Urinary bladder (tissue), 4 donors: Measurements from ENCODE around the gene CCDC197. TPM values are rescaled to one million over a fixed set of nuclear protein-coding genes. Genes with fewer than 3 reads are reported as not detected.

ENCODE experiments used
- DNase-seq: peaks from one replicate; pipeline ENCODE4 v3.0.0-alpha.2; 2015; ENCODE audit errors: extremely low spot score
- H3K27ac ChIP-seq: one replicate; pipeline ENCODE4 v1.5.1; 2013; ENCODE audit warnings: low read depth, mild to moderate bottlenecking, moderate library complexity
- H3K36me3 ChIP-seq: one replicate; pipeline ENCODE4 v1.6.1; 2013; ENCODE audit warnings: mild to moderate bottlenecking, moderate library complexity; ENCODE audit not compliant: insufficient read depth
- H3K4me1 ChIP-seq: one replicate; pipeline ENCODE4 v1.6.1; 2013; ENCODE audit warnings: mild to moderate bottlenecking, moderate library complexity; ENCODE audit not compliant: insufficient read depth
- H3K4me3 ChIP-seq: one replicate; pipeline ENCODE4 v1.5.1; 2013; ENCODE audit warnings: low read depth, low read length
- WGBS: extraction: QIAGEN DNeasy Blood & Tissue Kit; methylation state at CpG from one replicate; pipeline ENCODE4 v1.1.7; 2013; 5-methylcytosine and 5-hydroxymethylcytosine counted together
- polyA plus RNA-seq: library from polyadenylated mRNA; stranded (reverse); fragments of 200-250 nt; gene quantifications from one replicate; pipeline ENCODE4 v1.2.3, GENCODE V29; 2013
- total RNA-seq: library from RNA; depleted of rRNA; stranded (reverse); fragments of >200 nt; gene quantifications from one replicate; pipeline ENCODE4 v1.2.3, GENCODE V29; 2014
- donor health status: healthy with polysubstance abuse.
- donor health status: healthy.

CCDC197 gene
- total and polyA plus RNA-seq, 2 donors, result not detected

DNA sequence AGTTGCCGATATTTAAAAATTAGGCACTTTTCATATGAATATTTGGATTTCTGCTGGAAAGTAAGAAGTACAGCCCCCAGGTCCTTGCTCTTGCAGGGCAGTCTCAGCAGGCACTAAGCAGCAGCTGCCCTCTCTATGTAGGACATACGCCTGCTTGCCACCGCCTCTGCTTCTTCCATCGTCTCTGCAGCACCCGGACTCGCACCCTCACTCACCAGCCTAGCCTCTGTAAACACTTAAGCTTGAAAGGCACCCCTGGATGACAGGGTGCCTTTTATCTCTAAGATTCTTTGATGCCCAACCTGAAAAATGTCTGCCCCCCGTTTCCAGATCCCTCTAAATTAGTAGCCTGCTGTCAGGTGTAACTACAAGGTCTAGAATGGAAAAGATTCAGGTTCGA is 48.0 kb downstream of the CCDC197 start:
- Histone ChIP-seq H3K4me3 (no peak overlapping the region), H3K4me1 (no peaks in the 10 kb centered on the region), H3K36me3 (peaks cover 6% of the 10 kb centered on the region), H3K27ac (no peak overlapping the region)
- 92% methylated on average over 8 of the region's 8 CpGs for WGBS
- no peak for DNase-seq

DNA sequence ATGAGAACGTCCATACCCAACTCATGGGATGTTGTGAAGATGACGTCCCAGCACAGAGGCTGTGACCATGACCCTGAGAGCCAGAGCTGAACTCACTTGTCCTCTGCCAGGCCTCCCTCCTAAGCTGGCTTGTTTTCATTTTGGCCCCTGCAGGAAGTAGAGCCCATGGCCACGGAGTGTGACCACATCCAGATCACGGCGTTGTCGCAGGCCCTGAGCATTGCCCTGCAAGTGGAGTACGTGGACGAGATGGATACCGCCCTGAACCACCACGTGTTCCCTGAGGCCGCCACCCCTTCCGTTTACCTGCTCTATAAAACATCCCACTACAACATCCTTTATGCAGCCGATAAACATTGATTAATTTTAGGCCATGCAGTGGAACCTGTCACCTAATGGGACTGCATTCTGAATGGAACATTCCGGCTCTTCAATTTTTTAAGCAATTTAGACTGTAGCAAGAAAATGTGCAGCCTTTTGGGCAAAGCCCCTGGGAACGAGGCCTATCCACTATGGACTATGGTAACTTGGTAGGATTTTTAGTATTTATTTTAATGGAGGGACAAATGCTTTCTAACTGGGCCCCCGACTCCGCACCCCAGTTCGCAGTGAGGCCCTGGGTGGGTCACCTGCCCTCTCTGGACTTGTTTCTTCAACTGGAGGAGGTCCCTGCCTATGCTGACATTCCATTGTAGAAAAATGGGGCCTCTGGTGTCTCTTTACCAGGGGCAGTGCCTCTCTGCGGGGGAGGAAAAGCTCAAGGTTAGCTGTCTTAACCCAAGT is 48.7 kb downstream of the CCDC197 start:
- Histone ChIP-seq H3K27ac (no peak overlapping the region), H3K4me3 (no peak overlapping the region), H3K4me1 (no peaks in the 10 kb centered on the region), H3K36me3 (peaks cover 6% of the 10 kb centered on the region)
- WGBS, result 90% methylated on average over 19 of the region's 19 CpGs
- no peak for DNase-seq

DNA sequence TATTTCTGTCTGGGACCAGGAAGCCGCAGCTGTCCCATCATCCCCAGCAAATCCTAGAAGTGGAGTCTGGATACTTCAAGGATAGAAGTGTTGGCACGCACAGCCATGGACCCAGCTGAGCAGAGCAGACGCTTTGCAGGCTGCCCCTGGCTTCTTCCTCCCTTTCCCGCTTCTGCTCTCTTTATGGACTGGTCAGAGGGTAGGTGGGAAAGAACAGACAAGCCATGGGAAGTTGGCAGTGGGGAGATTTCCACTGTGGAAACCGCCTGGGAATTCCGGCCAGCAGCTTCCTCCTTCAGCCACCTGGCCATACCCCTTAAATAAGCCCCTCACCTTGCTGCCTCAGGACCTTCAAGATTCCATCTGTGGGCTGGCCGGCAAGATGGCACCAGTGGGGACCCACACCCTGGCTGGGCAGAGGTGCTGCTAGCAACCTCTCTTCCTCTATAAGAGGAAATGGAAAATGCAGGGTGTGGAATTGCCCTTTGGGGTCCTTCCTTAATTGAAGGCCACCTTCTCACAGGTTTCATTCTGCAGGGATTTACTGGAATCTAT is 49.7 kb downstream of the CCDC197 start:
- no peak for DNase-seq
- Histone ChIP-seq H3K36me3 (peaks cover 6% of the 10 kb centered on the region), H3K4me1 (no peaks in the 10 kb centered on the region), H3K27ac (no peak overlapping the region), H3K4me3 (no peak overlapping the region)
- WGBS, result 72% methylated on average over 7 of the region's 7 CpGs

DNA sequence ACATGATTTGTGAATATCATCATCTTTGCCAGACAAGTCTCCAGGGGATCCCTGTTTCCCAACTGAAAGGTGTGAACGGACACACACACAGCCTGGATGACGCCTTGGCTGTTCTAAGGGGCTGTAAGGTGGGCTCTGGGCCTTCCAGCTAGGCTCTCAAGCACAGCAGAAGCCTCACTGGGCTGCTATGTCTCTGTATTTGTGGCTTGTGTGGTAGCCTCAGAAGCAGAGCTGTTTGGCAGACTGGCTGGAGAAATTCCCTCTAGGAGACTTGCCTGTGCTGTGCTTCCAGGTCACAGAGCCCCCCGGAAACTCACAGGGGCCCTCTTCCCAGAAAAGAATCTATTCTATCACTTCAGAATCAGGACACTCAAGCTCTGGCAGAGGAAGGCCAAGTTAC is 50.5 kb downstream of the CCDC197 start:
- 94% methylated on average over 3 of the region's 3 CpGs for WGBS
- H3K4me1 ChIP-seq, result no peaks in the 10 kb centered on the region
- H3K4me3 ChIP-seq, result no peak overlapping the region
- DNase-seq, result no peak
- H3K27ac ChIP-seq, result no peak overlapping the region
- H3K36me3 ChIP-seq, result peaks cover 6% of the 10 kb centered on the region

DNA sequence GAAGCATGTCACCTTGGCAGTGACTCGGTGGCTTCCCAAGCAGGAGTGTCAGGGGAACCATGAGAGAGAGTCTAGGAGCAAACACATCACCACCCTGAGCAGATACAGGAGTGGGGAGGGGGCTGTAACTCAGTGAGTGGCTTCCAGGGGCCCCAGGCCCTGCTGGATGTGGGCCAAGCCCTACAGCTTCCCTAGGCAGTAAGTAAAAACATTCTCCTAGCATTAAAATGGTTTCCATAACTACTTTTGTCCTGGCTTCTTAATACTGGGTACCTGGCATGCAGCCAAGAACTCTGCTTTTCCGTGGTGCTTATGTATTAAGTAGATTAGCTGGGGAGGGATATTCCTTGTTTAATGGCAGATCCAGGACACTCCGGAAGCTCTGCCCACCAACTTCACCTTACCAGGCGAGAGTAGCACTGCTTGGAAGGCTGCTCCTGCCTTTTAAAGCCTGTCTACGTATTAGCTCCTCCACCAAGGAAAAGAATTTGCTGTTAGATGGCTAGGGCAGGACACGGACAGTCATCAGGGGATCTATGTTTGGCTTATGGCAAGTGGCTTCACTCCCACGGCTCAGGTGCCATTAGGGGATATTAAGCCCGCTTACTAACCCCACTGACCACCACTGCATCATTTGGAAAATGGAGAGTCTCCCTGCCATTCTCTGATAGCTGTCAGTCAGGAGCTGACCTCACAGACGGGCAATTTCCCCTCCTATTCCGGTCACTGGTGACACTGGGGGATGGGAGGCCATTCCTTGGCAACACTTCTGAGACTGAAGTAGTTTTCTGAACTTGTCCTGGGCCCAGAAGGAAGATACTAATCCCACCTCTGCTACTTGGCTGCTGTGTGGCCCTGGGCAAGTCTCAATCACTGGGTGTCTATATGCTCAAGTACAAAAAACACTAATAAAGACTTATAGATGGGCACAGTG is 51.9 kb downstream of the CCDC197 start:
- H3K36me3 ChIP-seq, result peaks cover 6% of the 10 kb centered on the region
- WGBS, result 69% methylated on average over 10 of the region's 10 CpGs

DNA sequence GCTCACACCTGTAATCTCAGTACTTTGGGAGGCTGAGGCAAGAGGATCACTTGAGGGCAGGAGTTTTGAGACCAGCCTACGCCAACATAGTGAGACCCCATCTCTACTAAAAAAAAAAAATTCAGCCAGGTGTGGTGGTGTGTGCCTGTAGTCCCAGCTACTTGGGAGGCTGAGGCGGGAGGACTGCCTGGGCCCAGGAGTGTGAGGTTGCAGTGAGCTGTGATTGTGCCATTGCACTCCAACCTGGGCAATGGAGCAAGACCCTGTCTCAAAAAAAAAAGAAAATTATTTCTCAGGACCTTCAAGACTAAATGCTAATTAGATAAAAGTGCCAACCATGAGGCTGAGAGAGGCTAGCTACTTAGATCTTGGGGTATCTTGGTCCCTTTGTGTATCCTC is 52.5 kb downstream of the CCDC197 start:
- WGBS, result 50% methylated on average over 2 of the region's 2 CpGs
- DNase-seq, result no peak

More for the DNA sequence above, 51.9 kb downstream of the CCDC197 start:
- DNase-seq, result peak; percentile 29
- H3K27ac ChIP-seq, result no peak overlapping the region
- no peak overlapping the region for H3K4me3 ChIP-seq
- H3K4me1 ChIP-seq, result no peaks in the 10 kb centered on the region

DNA sequence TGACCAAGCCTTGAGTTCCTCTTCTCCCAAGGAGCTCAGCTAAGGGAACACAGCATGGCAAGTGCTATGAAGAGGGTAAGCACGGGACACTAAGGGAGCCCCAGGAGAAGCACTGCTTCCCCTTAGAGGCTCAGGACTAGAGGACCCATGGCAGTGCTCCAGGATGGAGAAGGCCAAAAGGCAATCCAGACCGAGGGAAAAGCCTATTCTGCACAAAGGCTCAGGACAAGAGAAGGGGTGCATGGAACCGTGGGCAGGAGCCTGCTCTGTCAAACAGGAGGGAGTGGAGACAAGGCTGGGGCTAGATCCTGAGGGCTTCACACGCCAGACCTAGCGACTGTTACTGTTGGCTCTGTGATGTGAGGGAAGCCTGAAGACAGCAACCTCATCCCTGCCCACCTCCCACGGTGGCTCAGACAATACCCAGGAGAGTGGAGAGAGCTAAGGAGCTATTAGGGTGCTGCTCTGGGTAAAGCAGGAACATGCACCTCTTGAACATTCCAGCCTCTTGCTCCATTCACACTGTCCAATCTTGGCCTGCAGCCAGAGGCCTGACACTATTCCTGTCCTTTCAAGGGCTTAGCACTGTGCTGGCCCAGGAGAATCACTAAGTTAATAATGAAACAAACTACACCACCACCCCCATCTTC is 53.3 kb downstream of the CCDC197 start:
- no peak for DNase-seq
- H3K4me3 ChIP-seq, result no peak overlapping the region
- H3K36me3 ChIP-seq, result peaks cover 9% of the 10 kb centered on the region
- no peaks in the 10 kb centered on the region for H3K4me1 ChIP-seq
- 87% methylated on average over 6 of the region's 6 CpGs for WGBS
- H3K27ac ChIP-seq, result no peak overlapping the region

More for the DNA sequence above, 52.5 kb downstream of the CCDC197 start:
- Histone ChIP-seq H3K4me3 (no peak overlapping the region), H3K27ac (no peak overlapping the region), H3K36me3 (peaks cover 6% of the 10 kb centered on the region), H3K4me1 (no peaks in the 10 kb centered on the region)

DNA sequence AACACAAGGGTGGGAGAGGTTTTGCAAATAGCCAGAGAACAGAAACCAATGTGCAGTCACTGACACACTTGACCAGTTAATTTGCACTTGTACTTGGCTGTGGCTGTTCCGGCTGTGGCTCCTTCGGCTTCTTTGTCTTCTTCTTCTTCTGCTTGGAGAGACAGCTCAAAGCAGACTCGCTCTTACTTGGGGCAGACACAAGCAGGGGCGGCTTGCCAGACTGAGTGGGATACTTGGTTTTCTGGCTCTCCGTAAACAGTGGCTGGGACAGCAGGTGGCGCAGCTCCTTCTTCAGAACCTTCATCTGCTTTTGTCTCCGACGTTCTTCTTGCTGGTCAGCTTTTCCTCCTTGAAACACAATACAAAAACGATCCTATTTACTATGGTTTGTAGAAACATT is 54.0 kb downstream of the CCDC197 start:
- WGBS, result 51% methylated on average over 9 of the region's 9 CpGs
- Histone ChIP-seq H3K4me3 (no peak overlapping the region), H3K36me3 (peaks cover 10% of the 10 kb centered on the region), H3K27ac (no peak overlapping the region), H3K4me1 (no peaks in the 10 kb centered on the region)
- DNase-seq, result peak; percentile 11

DNA sequence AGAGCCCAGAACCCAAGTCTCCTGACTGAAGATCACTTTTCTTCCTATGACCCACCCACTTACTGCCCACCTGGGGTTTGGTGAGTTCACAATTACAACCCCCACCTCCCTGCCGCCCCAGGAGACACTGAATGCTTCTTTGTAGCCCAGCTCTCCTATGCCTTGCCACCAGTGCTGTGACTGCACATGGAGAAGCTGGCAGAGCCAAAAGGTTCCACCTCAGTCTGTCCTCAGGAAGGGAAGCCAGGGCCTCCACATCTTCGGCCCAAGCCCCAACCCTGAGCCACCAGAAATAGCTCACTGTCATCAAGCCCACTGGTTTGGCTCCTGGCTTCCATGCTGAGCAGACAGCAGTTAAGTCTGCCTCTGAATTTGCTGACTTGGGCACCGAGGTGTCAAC is 54.7 kb downstream of the CCDC197 start:
- 83% methylated on average over 3 of the region's 3 CpGs for WGBS
- Histone ChIP-seq H3K4me1 (no peaks in the 10 kb centered on the region), H3K27ac (no peak overlapping the region), H3K4me3 (no peak overlapping the region), H3K36me3 (peaks cover 12% of the 10 kb centered on the region)
- DNase-seq, result no peak

DNA sequence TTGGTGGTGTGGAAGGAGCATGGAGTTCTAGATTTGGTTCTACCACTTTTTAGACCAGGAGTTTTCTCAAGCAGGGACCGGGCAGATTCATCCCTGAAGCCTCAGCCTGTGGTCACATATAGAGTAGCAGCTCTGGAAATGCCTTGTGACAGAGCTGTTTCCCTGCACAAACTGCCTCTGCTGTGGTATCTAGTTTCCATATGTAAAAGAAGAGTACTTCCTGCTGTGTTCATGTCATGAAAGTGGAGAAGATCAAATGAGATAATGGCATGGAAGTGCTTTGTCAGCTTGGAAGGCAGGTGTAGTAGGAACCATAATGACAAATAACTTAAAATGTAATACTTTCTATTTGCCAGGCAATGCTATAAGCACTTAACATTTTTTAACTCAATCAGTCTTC is 55.1 kb downstream of the CCDC197 start:
- 93% methylated on average over 1 of the region's 1 CpG for WGBS
- Histone ChIP-seq H3K36me3 (peaks cover 11% of the 10 kb centered on the region), H3K4me3 (no peak overlapping the region), H3K27ac (no peak overlapping the region), H3K4me1 (no peaks in the 10 kb centered on the region)
- no peak for DNase-seq

DNA sequence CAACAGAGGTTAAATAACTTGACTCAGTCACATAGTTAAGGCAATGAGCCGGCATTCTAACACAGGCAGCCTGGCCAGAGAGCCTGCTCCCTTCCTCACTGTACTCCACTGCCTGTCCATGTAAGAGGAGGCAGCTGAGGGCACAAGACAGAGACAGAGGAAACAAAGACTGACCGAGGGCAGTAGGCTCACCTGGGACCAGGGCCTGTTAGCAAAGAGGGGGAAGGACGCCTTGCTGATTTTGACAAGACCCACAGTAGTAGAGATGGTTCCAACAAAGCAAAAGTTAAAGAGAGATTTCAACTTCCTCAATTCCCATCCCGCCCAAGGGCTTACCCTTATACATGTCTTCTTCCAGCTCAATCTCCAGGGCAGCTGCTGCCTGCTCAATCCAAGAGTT is 55.6 kb downstream of the CCDC197 start:
- Histone ChIP-seq H3K4me1 (no peaks in the 10 kb centered on the region), H3K27ac (no peak overlapping the region), H3K36me3 (peaks cover 11% of the 10 kb centered on the region), H3K4me3 (no peak overlapping the region)
- 90% methylated on average over 4 of the region's 4 CpGs for WGBS
- no peak for DNase-seq

DNA sequence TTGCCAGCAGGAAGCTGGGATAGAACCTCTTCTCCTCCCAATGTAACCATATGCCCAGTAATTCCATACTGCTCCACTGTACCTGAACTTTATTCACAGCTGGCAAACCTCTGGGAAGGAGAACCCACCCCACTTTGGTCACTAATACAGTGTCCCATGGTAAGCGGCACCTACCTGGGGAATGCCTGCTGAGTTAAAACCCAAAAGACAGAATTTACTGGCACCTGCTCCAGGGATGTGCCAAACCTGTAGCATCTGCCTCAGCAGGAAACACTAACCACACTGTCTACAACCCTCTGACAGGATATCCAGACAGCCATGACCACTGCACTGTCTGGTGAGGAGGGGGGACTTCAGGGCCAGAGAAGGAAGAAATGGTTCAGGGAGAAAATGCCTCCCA is 57.3 kb downstream of the CCDC197 start:
- Histone ChIP-seq H3K27ac (no peak overlapping the region), H3K4me3 (no peak overlapping the region), H3K36me3 (peaks cover 13% of the 10 kb centered on the region), H3K4me1 (no peaks in the 10 kb centered on the region)
- WGBS, result 98% methylated on average over 1 of the region's 1 CpG
- DNase-seq, result no peak

DNA sequence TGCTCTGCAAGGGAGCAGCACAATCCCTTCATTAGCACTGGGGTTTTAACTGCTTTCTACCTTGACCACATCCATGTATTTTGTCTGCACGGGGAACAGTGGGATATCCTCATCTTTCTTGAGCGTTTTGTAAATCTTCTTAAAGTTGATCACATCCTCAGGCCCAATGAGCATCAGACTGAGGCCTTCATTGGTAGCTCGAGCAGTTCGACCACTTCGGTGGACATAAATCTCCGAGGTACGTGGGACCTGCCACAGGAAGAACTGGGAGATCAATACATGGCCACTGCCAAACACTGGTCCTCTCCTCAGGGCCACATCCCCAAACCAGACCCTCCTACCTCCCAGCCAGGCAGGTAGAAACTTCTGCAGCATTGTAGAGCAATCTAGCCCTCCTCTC is 57.8 kb downstream of the CCDC197 start:
- no peak overlapping the region for H3K4me3 ChIP-seq
- no peaks in the 10 kb centered on the region for H3K4me1 ChIP-seq
- no peak for DNase-seq
- no peak overlapping the region for H3K27ac ChIP-seq
- WGBS, result 96% methylated on average over 7 of the region's 7 CpGs
- H3K36me3 ChIP-seq, result peaks cover 16% of the 10 kb centered on the region
